AG04450 (cell line): Measurements from ENCODE around the gene NEDD4. TPM values are rescaled to one million over a fixed set of nuclear protein-coding genes. Genes with fewer than 3 reads are reported as not detected.

Source experiments
- CTCF ChIA-PET: fragments of 300-600, 350-600 bp; formaldehyde crosslinking; extraction: SDS; loops from one replicate; lab custom pipeline; 2022; ENCODE audit warnings: antibody characterized with exemption, inconsistent platforms; lab: Charles Lee
- POLR2A ChIA-PET: fragments of 350-600 bp; formaldehyde crosslinking; extraction: SDS; loops from one replicate; lab custom pipeline; 2021; ENCODE audit warnings: antibody characterized with exemption, inconsistent platforms; lab: Yijun Ruan, JAX
- DNase-seq: peaks from one replicate; pipeline ENCODE4 v3.0.0-alpha.2; 2011; ENCODE audit warnings: low read depth, low spot score
- H3K27ac ChIP-seq: one replicate; pipeline ENCODE4 v1.5.1; 2012; ENCODE audit warnings: low read depth, low read length, control low read depth
- H3K27me3 ChIP-seq: one replicate; pipeline ENCODE4 v1.6.0; 2012; ENCODE audit warnings: low read length; ENCODE audit not compliant: control insufficient read depth, insufficient read depth
- H3K4me3 ChIP-seq: 2 replicates; pipeline ENCODE4 v1.5.1; 2011; ENCODE audit warnings: mild to moderate bottlenecking, low read depth, low read length, control low read depth
- H3K9me3 ChIP-seq: 2 replicates; pipeline ENCODE4 v1.5.1; 2012; ENCODE audit warnings: low read length; ENCODE audit not compliant: control insufficient read depth, insufficient read depth
- polyA plus RNA-seq: library from polyadenylated mRNA; depleted of rRNA; stranded (reverse); fragments of >200 nt; gene quantifications from 2 replicates; pipeline ENCODE4 v1.2.3, GENCODE V29; 2011
- TF ChIP-seq, protein P1 (sequence below): IDR thresholded peaks from 2 replicates; pipeline ENCODE4 v1.5.1; 2011; ENCODE audit warnings: low read depth, low read length, control low read depth, inconsistent platforms

Gene NEDD4
- polyA plus RNA-seq, 1 experiment, result 57.8 TPM

GRCh38 chr15:55820043-55820442, 173.4 kb downstream of the NEDD4 start:
- no peak for DNase-seq
- CTCF ChIA-PET, result interaction anchor here (1.2 to 2.1 kb wide), 3 partner anchors 20 to 173 kb away, joined by 3 to 8 read pairs (median 7); no protein-coding TSS in a partner anchor
- H3K27ac ChIP-seq, result no peak overlapping the region
- TF ChIP-seq, protein P1, sequence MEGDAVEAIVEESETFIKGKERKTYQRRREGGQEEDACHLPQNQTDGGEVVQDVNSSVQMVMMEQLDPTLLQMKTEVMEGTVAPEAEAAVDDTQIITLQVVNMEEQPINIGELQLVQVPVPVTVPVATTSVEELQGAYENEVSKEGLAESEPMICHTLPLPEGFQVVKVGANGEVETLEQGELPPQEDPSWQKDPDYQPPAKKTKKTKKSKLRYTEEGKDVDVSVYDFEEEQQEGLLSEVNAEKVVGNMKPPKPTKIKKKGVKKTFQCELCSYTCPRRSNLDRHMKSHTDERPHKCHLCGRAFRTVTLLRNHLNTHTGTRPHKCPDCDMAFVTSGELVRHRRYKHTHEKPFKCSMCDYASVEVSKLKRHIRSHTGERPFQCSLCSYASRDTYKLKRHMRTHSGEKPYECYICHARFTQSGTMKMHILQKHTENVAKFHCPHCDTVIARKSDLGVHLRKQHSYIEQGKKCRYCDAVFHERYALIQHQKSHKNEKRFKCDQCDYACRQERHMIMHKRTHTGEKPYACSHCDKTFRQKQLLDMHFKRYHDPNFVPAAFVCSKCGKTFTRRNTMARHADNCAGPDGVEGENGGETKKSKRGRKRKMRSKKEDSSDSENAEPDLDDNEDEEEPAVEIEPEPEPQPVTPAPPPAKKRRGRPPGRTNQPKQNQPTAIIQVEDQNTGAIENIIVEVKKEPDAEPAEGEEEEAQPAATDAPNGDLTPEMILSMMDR, result no peak
- H3K4me3 ChIP-seq, result no peak overlapping the region
- H3K27me3 ChIP-seq, result no peaks in the 10 kb centered on the region
- H3K9me3 ChIP-seq, result no peaks in the 10 kb centered on the region
- POLR2A ChIA-PET, result interaction anchor here (0.7 kb wide), 1 partner anchor 295 kb away, joined by 4 read pairs; no protein-coding TSS in a partner anchor

DNA sequence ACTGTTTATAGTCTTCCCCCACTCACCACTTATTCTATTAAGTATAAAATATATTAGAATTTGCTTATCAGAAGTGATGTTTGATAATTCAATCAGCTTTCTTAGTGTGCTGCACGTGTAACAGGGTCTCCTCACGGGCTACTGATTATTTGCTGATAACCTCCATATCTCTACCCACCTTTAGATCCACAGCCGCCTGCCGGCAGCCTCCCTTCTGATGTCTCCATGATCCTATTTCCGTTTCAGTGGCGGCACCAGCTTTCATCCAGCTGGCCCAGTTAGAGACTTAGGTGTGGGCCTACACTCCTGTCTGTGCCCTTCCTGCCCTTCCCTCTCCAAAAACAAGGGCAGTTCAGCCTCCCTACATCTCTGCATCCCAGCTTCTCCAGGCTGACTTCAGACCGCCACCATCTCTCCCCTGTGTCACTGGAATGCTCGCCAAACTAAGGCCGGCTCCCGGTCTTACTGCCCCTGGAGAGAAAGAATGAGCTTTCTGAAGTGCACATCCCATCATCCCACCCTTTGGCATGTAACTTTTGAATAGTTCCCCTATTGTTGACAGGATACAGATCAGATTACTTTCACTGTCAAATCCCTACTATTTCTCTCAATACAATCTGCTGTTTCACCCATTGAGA, 173.9 kb downstream of the NEDD4 start:
- TF ChIP-seq, protein P1, result no peak
- no peak overlapping the region for H3K4me3 ChIP-seq
- DNase-seq, result no peak
- CTCF ChIA-PET, result interaction anchor here (1.6 to 2.1 kb wide), 2 partner anchors 19 to 27 kb away, joined by 7 to 8 read pairs; no protein-coding TSS in a partner anchor
- POLR2A ChIA-PET, result no interaction called here
- no peaks in the 10 kb centered on the region for H3K9me3 ChIP-seq
- no peak overlapping the region for H3K27ac ChIP-seq
- no peaks in the 10 kb centered on the region for H3K27me3 ChIP-seq

GRCh38 chr15:55816017-55816416, 177.4 kb downstream of the NEDD4 start:
- TF ChIP-seq, protein P1, result no peak
- no peaks in the 10 kb centered on the region for H3K9me3 ChIP-seq
- ChIA-PET CTCF (interaction anchor here (0.6 kb wide), 3 partner anchors 101 to 290 kb away, joined by 3 to 6 read pairs (median 4); no protein-coding TSS in a partner anchor), POLR2A (interaction anchor here (0.6 kb wide), 1 partner anchor 164 kb away, joined by 9 read pairs; no protein-coding TSS in a partner anchor)
- H3K4me3 ChIP-seq, result no peak overlapping the region
- H3K27ac ChIP-seq, result no peak overlapping the region
- H3K27me3 ChIP-seq, result no peaks in the 10 kb centered on the region
- DNase-seq, result no peak

- CTCF ChIA-PET, result interaction anchor here (1.2 to 1.7 kb wide), 2 partner anchors 28 to 156 kb away, joined by 3 to 4 read pairs; no protein-coding TSS in a partner anchor
- H3K27ac ChIP-seq, result no peak overlapping the region
- H3K27me3 ChIP-seq, result peaks cover 16% of the 10 kb centered on the region
- POLR2A ChIA-PET, result no interaction called here
- TF ChIP-seq, protein P1, result no peak
- H3K9me3 ChIP-seq, result no peaks in the 10 kb centered on the region
- H3K4me3 ChIP-seq, result no peak overlapping the region
- DNase-seq, result no peak
Measured at GRCh38 chr15:55802600-55803376, 190.6 kb downstream of the NEDD4 start.
